Stimulated activated CD4-positive, alpha-beta T cell treated with anti-CD3 and anti-CD28 coated beads, Interleukin-15, amount 100 ng/mL, for 24 hours (primary cell): ENCODE data around the gene DRG2.

Source experiments
- DNase-seq: peaks from one replicate; pipeline ENCODE4 v3.0.0-alpha.2; 2020

Gene DRG2

DNA sequence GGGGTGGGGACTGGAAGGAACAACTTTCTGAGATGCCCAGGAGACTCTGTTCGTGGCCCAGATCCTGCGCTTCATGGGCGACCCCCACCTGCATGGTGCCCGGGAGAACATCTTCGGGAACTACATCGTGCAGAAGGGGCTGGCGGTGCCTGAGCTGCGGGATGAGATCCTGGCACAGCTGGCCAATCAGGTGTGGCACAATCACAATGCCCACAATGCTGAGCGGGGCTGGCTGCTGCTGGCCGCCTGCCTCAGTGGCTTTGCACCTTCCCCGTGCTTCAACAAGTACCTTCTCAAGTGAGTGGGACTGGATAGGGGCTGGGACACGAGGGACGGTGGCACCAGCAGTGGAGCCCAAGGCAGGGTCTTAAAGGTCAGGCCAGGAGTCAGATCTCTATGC, 58.1 kb downstream of the DRG2 start:
- DNase-seq = no peak

GRCh38 chr17:18146259-18146658, 58.5 kb downstream of the DRG2 start:
- DNase-seq = no peak

GRCh38 chr17:18146980-18147379, 59.2 kb downstream of the DRG2 start:
- no peak for DNase-seq

- no peak for DNase-seq
Measured at GRCh38 chr17:18148586-18148985, 60.8 kb downstream of the DRG2 start.

GRCh38 chr17:18151290-18151689, 63.5 kb downstream of the DRG2 start:
- no peak for DNase-seq

- DNase-seq = no peak
Measured at GRCh38 chr17:18155179-18155578, 67.4 kb downstream of the DRG2 start.

GRCh38 chr17:18156171-18156975, 68.6 kb downstream of the DRG2 start:
- no peak for DNase-seq

- no peak for DNase-seq
Measured at GRCh38 chr17:18156976-18157280, 69.2 kb downstream of the DRG2 start.
